ENCODE results near the gene ZNF366.

GRCh38 chr5:72541501-72542225 lies 34.5 kb upstream of the ZNF366 start:
- TF ChIP-seq POLR2A (IDR thresholded peaks at IDR 0.05) (no peak), CTCF (IDR thresholded peaks at IDR 0.05) (no peak)

Measured in testis (tissue), 2 donors.